HepG2 (cell line): ENCODE results near the gene ITCH. TPM values are rescaled to one million over a fixed set of nuclear protein-coding genes. Genes with fewer than 3 reads are reported as not detected.

Experiments
- LCORL ChIP-seq, 2 experiments: fragments of 450-650 bp in 1 of 2; sonication (generic) in 1 of 2; formaldehyde crosslinking in 1 of 2; IDR thresholded peaks; 2 replicates each; pipeline versions ENCODE4 v1.5.0 to v1.6.1; 2017 to 2020; ENCODE audit warnings: antibody characterized with exemption in 1 of 2, missing genetic modification reagents in 1 of 2
- MEIS1 ChIP-seq: sonication (generic); formaldehyde crosslinking; IDR thresholded peaks from 2 replicates; pipeline ENCODE4 v1.9.0; 2021; ENCODE audit warnings: mild to moderate bottlenecking, missing genetic modification reagents, moderate library complexity, borderline replicate concordance
- RNF219 ChIP-seq: sonication (generic); formaldehyde crosslinking; IDR thresholded peaks from 2 replicates; pipeline ENCODE4 v1.5.0; 2020; ENCODE audit warnings: mild to moderate bottlenecking, missing genetic modification reagents
- ZFP62 ChIP-seq: sonication (generic); formaldehyde crosslinking; IDR thresholded peaks from 2 replicates; pipeline ENCODE4 v1.4.0; 2020; ENCODE audit warnings: missing genetic modification reagents
- ZNF430 ChIP-seq: sonication (generic); formaldehyde crosslinking; IDR thresholded peaks from 2 replicates; pipeline ENCODE4 v1.9.0; 2021; ENCODE audit warnings: mild to moderate bottlenecking, missing genetic modification reagents
- ZNF512B ChIP-seq: sonication (generic); formaldehyde crosslinking; IDR thresholded peaks from 2 replicates; pipeline ENCODE4 v1.5.1; 2020; ENCODE audit warnings: missing genetic modification reagents, mild to moderate bottlenecking, borderline replicate concordance
- ZNF563 ChIP-seq: sonication (generic); formaldehyde crosslinking; IDR thresholded peaks from 2 replicates; pipeline ENCODE4 v1.8.0; 2022; ENCODE audit warnings: mild to moderate bottlenecking, moderate library complexity, missing genetic modification reagents
- ZNF737 ChIP-seq: sonication (generic); formaldehyde crosslinking; IDR thresholded peaks from 2 replicates; pipeline ENCODE4 v1.5.0; 2020; ENCODE audit warnings: missing genetic modification reagents, mild to moderate bottlenecking, borderline replicate concordance
- polyA plus RNA-seq, 8 experiments: library from polyadenylated mRNA; depleted of rRNA in 3 of 8; stranded (reverse) in 7 of 8; unstranded in 1 of 8; fragments of >200 nt; fragmentation: Illumina TruSeq in 4 of 8; extraction: Trizol in 4 of 8; gene quantifications; 2 replicates each; pipeline versions ENCODE4 v1.2.1 to v1.2.3, GENCODE V29; 2011 to 2016; ENCODE audit warnings: low read depth in 4 of 8, missing spikeins in 1 of 8, mixed read lengths in 1 of 8; ENCODE audit not compliant: insufficient read depth in 1 of 8
- total RNA-seq, 5 experiments: library from RNA; depleted of rRNA; stranded (reverse); fragments of >200 nt; fragmentation: Illumina TruSeq; extraction: Trizol; gene quantifications; 2 replicates each; pipeline ENCODE4 v1.2.3, GENCODE V29; 2016; ENCODE audit warnings: low read depth in 1 of 5
- TF ChIP-seq, protein P1 (sequence below): sonication (generic); formaldehyde crosslinking; IDR thresholded peaks from 2 replicates; pipeline ENCODE4 v1.5.1; 2020; ENCODE audit warnings: mild to moderate bottlenecking, missing genetic modification reagents, moderate library complexity
- TF ChIP-seq, protein P2 (sequence below), 2 experiments: sonication (generic) in 1 of 2; formaldehyde crosslinking in 1 of 2; IDR thresholded peaks; 2 replicates each; pipeline versions ENCODE4 v1.5.1 to v1.6.1; 2011 to 2020; ENCODE audit warnings: borderline replicate concordance in 1 of 2, low read depth in 1 of 2, low read length in 1 of 2, mild to moderate bottlenecking in 1 of 2, missing genetic modification reagents in 1 of 2, moderate library complexity in 1 of 2
- TF ChIP-seq, protein P3 (sequence below): sonication (generic); formaldehyde crosslinking; IDR thresholded peaks from 2 replicates; pipeline ENCODE4 v1.8.1; 2022; ENCODE audit warnings: low read depth, mild to moderate bottlenecking, missing genetic modification reagents

Gene ITCH
- total and polyA plus RNA-seq, 2 of the 13 experiments (the other 11 are each of a cell fraction or from before 2014, with no cell fraction given) = 20.5 to 112 TPM

GRCh38 chr20:34363062-34363464 lies at the start of gene ITCH (continued):
- TF ChIP-seq, protein P1, sequence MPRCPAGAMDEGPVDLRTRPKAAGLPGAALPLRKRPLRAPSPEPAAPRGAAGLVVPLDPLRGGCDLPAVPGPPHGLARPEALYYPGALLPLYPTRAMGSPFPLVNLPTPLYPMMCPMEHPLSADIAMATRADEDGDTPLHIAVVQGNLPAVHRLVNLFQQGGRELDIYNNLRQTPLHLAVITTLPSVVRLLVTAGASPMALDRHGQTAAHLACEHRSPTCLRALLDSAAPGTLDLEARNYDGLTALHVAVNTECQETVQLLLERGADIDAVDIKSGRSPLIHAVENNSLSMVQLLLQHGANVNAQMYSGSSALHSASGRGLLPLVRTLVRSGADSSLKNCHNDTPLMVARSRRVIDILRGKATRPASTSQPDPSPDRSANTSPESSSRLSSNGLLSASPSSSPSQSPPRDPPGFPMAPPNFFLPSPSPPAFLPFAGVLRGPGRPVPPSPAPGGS (CRISPR knock-in tag) = no peak
- TF ChIP-seq ZNF512B (CRISPR knock-in tag) (peak; percentile 6; the same call in 1 of the 2 replicates), ZNF737 (CRISPR knock-in tag) (no peak), ZFP62 (CRISPR knock-in tag) (peak; percentile 85; the same call in 1 of the 2 replicates), LCORL (IDR thresholded peaks at IDR 0.05) (no peak), LCORL (CRISPR knock-in tag; IDR thresholded peaks at IDR 0.05) (peak; percentile 66; the same call in 1 of the 2 replicates), ZNF430 (peak; percentile 78; the same call in 1 of the 2 replicates), MEIS1 (no peak), RNF219 (CRISPR knock-in tag) (0 out of 2 replicates have a peak, but pooled peaks have one; percentile 80), ZNF563 (0 out of 2 replicates have a peak, but pooled peaks have one; percentile 59)
- TF ChIP-seq, protein P2, sequence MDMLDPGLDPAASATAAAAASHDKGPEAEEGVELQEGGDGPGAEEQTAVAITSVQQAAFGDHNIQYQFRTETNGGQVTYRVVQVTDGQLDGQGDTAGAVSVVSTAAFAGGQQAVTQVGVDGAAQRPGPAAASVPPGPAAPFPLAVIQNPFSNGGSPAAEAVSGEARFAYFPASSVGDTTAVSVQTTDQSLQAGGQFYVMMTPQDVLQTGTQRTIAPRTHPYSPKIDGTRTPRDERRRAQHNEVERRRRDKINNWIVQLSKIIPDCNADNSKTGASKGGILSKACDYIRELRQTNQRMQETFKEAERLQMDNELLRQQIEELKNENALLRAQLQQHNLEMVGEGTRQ (IDR thresholded peaks at IDR 0.05; ENCODE audit: low read depth, low read length) = no peak
- TF ChIP-seq, protein P2 (CRISPR knock-in tag; IDR thresholded peaks at IDR 0.05; ENCODE audit: borderline replicate concordance) = no peak; the same call in 1 of the 2 replicates
- TF ChIP-seq, protein P3, sequence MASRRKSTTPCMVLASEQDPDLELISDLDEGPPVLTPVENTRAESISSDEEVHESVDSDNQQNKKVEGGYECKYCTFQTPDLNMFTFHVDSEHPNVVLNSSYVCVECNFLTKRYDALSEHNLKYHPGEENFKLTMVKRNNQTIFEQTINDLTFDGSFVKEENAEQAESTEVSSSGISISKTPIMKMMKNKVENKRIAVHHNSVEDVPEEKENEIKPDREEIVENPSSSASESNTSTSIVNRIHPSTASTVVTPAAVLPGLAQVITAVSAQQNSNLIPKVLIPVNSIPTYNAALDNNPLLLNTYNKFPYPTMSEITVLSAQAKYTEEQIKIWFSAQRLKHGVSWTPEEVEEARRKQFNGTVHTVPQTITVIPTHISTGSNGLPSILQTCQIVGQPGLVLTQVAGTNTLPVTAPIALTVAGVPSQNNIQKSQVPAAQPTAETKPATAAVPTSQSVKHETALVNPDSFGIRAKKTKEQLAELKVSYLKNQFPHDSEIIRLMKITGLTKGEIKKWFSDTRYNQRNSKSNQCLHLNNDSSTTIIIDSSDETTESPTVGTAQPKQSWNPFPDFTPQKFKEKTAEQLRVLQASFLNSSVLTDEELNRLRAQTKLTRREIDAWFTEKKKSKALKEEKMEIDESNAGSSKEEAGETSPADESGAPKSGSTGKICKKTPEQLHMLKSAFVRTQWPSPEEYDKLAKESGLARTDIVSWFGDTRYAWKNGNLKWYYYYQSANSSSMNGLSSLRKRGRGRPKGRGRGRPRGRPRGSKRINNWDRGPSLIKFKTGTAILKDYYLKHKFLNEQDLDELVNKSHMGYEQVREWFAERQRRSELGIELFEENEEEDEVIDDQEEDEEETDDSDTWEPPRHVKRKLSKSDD (CRISPR knock-in tag) = peak; percentile 64; the same call in 1 of the 2 replicates
